SU-DHL-6 (cell line): ENCODE results near the gene IL5RA.

Experiments
- EZH2phosphoT487 ChIP-seq: fragments of 200-600 bp; sonication (generic), shearing (Covaris generic); conservative IDR thresholded peaks from 2 replicates; pipeline ENCODE4 v1.6.1; 2018; ENCODE audit warnings: mild to moderate bottlenecking, antibody characterized with exemption, low read length, moderate library complexity, mixed read lengths
- TF ChIP-seq, protein P1 (sequence below): fragments of 200-600 bp; sonication (generic); IDR thresholded peaks from one replicate; pipeline ENCODE4 v1.5.1; 2017; ENCODE audit warnings: antibody characterized with exemption, mild to moderate bottlenecking, low read length, moderate library complexity; ENCODE audit not compliant: insufficient read depth, poor library complexity, severe bottlenecking

- TF ChIP-seq, protein P1, sequence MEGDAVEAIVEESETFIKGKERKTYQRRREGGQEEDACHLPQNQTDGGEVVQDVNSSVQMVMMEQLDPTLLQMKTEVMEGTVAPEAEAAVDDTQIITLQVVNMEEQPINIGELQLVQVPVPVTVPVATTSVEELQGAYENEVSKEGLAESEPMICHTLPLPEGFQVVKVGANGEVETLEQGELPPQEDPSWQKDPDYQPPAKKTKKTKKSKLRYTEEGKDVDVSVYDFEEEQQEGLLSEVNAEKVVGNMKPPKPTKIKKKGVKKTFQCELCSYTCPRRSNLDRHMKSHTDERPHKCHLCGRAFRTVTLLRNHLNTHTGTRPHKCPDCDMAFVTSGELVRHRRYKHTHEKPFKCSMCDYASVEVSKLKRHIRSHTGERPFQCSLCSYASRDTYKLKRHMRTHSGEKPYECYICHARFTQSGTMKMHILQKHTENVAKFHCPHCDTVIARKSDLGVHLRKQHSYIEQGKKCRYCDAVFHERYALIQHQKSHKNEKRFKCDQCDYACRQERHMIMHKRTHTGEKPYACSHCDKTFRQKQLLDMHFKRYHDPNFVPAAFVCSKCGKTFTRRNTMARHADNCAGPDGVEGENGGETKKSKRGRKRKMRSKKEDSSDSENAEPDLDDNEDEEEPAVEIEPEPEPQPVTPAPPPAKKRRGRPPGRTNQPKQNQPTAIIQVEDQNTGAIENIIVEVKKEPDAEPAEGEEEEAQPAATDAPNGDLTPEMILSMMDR: no peak
- TF ChIP-seq EZH2phosphoT487: no peak
Measured at GRCh38 chr3:3037156-3037555, 73.0 kb downstream of the IL5RA start.
